H9 (cell line): Measurements from ENCODE around the gene PTPRC. TPM values are rescaled to one million over a fixed set of nuclear protein-coding genes. Genes with fewer than 3 reads are reported as not detected.

Experiments
- DNase-seq: peaks from one replicate; pipeline ENCODE4 v3.0.0-alpha.2; 2017
- H2AFZ ChIP-seq: one replicate; pipeline ENCODE4 v1.6.1; 2013; ENCODE audit warnings: mild to moderate bottlenecking, low read length, control low read depth, moderate library complexity
- H2AK5ac ChIP-seq: 2 replicates; pipeline ENCODE4 v1.6.1; 2013; ENCODE audit warnings: low read length, control low read depth, mixed read lengths; ENCODE audit not compliant: insufficient read length
- H2BK120ac ChIP-seq: one replicate; pipeline ENCODE4 v1.6.1; 2013; ENCODE audit warnings: low read depth, mild to moderate bottlenecking, low read length, control low read depth, inconsistent platforms; ENCODE audit not compliant: poor library complexity, severe bottlenecking
- H2BK12ac ChIP-seq: 2 replicates; pipeline ENCODE4 v1.6.1; 2013; ENCODE audit warnings: low read length, control low read depth, mixed read lengths, low read depth; ENCODE audit not compliant: insufficient read length
- H2BK15ac ChIP-seq: 2 replicates; pipeline ENCODE4 v1.6.1; 2013; ENCODE audit warnings: low read depth, low read length, control low read depth
- H2BK20ac ChIP-seq: one replicate; pipeline ENCODE4 v1.6.1; 2013; ENCODE audit warnings: low read depth, mild to moderate bottlenecking, low read length, control low read depth, inconsistent platforms; ENCODE audit not compliant: poor library complexity, severe bottlenecking
- H2BK5ac ChIP-seq: 2 replicates; pipeline ENCODE4 v1.6.1; 2013; ENCODE audit warnings: low read length, control low read depth, mixed read lengths; ENCODE audit not compliant: insufficient read length
- H3K14ac ChIP-seq: 2 replicates; pipeline ENCODE4 v1.6.1; 2013; ENCODE audit warnings: low read length, control low read depth; ENCODE audit not compliant: insufficient read depth
- H3K18ac ChIP-seq: 2 replicates; pipeline ENCODE4 v1.6.1; 2013; ENCODE audit warnings: low read depth, mild to moderate bottlenecking, mixed read lengths, low read length, control low read depth; ENCODE audit not compliant: insufficient read length
- H3K23ac ChIP-seq: 2 replicates; pipeline ENCODE4 v1.6.1; 2013; ENCODE audit warnings: low read length, control low read depth, mixed read lengths, low read depth; ENCODE audit not compliant: insufficient read length
- H3K23me2 ChIP-seq: 2 replicates; pipeline ENCODE4 v1.6.1; 2013; ENCODE audit warnings: low read depth, mild to moderate bottlenecking, mixed read lengths, low read length, control low read depth; ENCODE audit not compliant: insufficient read length, poor library complexity, severe bottlenecking
- H3K27ac ChIP-seq: 2 replicates; pipeline ENCODE4 v1.5.1; 2013; ENCODE audit warnings: low read length, control low read depth, mixed read lengths, low read depth; ENCODE audit not compliant: insufficient read length
- H3K27me3 ChIP-seq: 2 replicates; pipeline ENCODE4 v1.6.1; 2013; ENCODE audit warnings: low read length, control low read depth, inconsistent platforms; ENCODE audit not compliant: insufficient read depth
- H3K4ac ChIP-seq: 2 replicates; pipeline ENCODE4 v1.6.1; 2013; ENCODE audit warnings: low read depth, mild to moderate bottlenecking, control low read depth, inconsistent platforms, low read length, moderate library complexity
- H3K4me1 ChIP-seq: 2 replicates; pipeline ENCODE4 v1.6.1; 2013; ENCODE audit warnings: low read length, control low read depth, inconsistent platforms; ENCODE audit not compliant: insufficient read depth
- H3K4me2 ChIP-seq: 2 replicates; pipeline ENCODE4 v1.6.1; 2013; ENCODE audit warnings: low read length, control low read depth, mixed read lengths; ENCODE audit not compliant: insufficient read length, insufficient read depth
- H3K56ac ChIP-seq: 2 replicates; pipeline ENCODE4 v1.6.1; 2013; ENCODE audit warnings: low read depth, mild to moderate bottlenecking, mixed read lengths, low read length, control low read depth; ENCODE audit not compliant: insufficient read length
- H3K79me1 ChIP-seq: 2 replicates; pipeline ENCODE4 v1.6.1; 2013; ENCODE audit warnings: low read depth, mild to moderate bottlenecking, moderate library complexity, low read length, control low read depth, inconsistent platforms; ENCODE audit not compliant: insufficient read depth, poor library complexity, severe bottlenecking
- H3K79me2 ChIP-seq: 2 replicates; pipeline ENCODE4 v1.6.1; 2013; ENCODE audit warnings: low read length, control low read depth, inconsistent platforms; ENCODE audit not compliant: insufficient read depth
- H3K9ac ChIP-seq: 2 replicates; pipeline ENCODE4 v1.6.1; 2013; ENCODE audit warnings: low read length, control low read depth, mixed read lengths; ENCODE audit not compliant: insufficient read length; ENCODE audit errors: extremely low read depth
- H3K9me3 ChIP-seq: one replicate; pipeline ENCODE4 v1.6.1; 2013; ENCODE audit warnings: low read depth, low read length, inconsistent platforms; ENCODE audit not compliant: control insufficient read depth
- H3T11ph ChIP-seq: one replicate; pipeline ENCODE4 v1.6.1; 2013; ENCODE audit warnings: mild to moderate bottlenecking, low read length, control low read depth, inconsistent platforms
- H4K20me1 ChIP-seq: one replicate; pipeline ENCODE4 v1.6.1; 2013; ENCODE audit not compliant: control insufficient read depth, insufficient read length, insufficient read depth
- H4K5ac ChIP-seq: 2 replicates; pipeline ENCODE4 v1.6.1; 2013; ENCODE audit warnings: low read depth, mild to moderate bottlenecking, mixed read lengths, low read length, control low read depth; ENCODE audit not compliant: insufficient read length
- H4K8ac ChIP-seq: replicated peaks from 2 replicates; pipeline ENCODE4 v1.6.1; 2013; ENCODE audit warnings: low read length, control low read depth, mixed read lengths, low read depth; ENCODE audit not compliant: insufficient read length
- H4K91ac ChIP-seq: 2 replicates; pipeline ENCODE4 v1.6.1; 2013; ENCODE audit warnings: low read depth, mild to moderate bottlenecking, moderate library complexity, mixed read lengths, low read length, control low read depth; ENCODE audit not compliant: insufficient read length
- H3K27ac Mint-ChIP-seq, 3 experiments: 2 replicates in 2 of 3; 3 replicates in 1 of 3; pipeline ENCODE4 v1.8.0; 2020 to 2021; ENCODE audit warnings: mixed read lengths in 3 of 3, mild to moderate bottlenecking in 1 of 3, moderate library complexity in 1 of 3
- H3K27me3 Mint-ChIP-seq: 2 replicates; pipeline ENCODE4 v1.8.0; 2021; ENCODE audit warnings: low read depth, mild to moderate bottlenecking, moderate library complexity, mixed read lengths
- H3K36me3 Mint-ChIP-seq, 3 experiments: 2 replicates in 2 of 3; 3 replicates in 1 of 3; pipeline ENCODE4 v1.8.0; 2020 to 2021; ENCODE audit warnings: low read depth in 3 of 3, mixed read lengths in 3 of 3; ENCODE audit not compliant: insufficient read depth in 1 of 3
- H3K4me1 Mint-ChIP-seq, 2 experiments: 2 replicates each; pipeline ENCODE4 v1.8.0; 2020; ENCODE audit warnings: mixed read lengths in 2 of 2
- H3K4me3 Mint-ChIP-seq, 2 experiments: 2 replicates in 1 of 2; 3 replicates in 1 of 2; pipeline ENCODE4 v1.8.0; 2020 to 2021; ENCODE audit warnings: mild to moderate bottlenecking in 2 of 2, mixed read lengths in 2 of 2, moderate library complexity in 1 of 2
- H3K9me3 Mint-ChIP-seq, 2 experiments: 2 replicates in 1 of 2; 3 replicates in 1 of 2; pipeline ENCODE4 v1.8.0; 2020; ENCODE audit warnings: mild to moderate bottlenecking in 2 of 2, mixed read lengths in 2 of 2, moderate library complexity in 1 of 2
- CTCF ChIP-seq: fragments of 200-600 bp; sonication (generic); conservative IDR thresholded peaks from 3 replicates; pipeline ENCODE4 v1.8.0; 2021; ENCODE audit warnings: antibody characterized with exemption, mild to moderate bottlenecking
- WGBS: extraction: QIAGEN DNeasy Blood & Tissue Kit; methylation state at CpG from one replicate; pipeline ENCODE4 v1.1.7; 2013; ENCODE audit warnings: missing lambda C conversion rate, low lambda C conversion rate, mixed read lengths; ENCODE audit not compliant: insufficient read length; ENCODE audit errors: extremely low coverage; 5-methylcytosine and 5-hydroxymethylcytosine counted together
- total RNA-seq: library from RNA; stranded (reverse); gene quantifications from 2 replicates; pipeline ENCODE4 v1.2.1, GENCODE V29; 2021

PTPRC gene
- total RNA-seq, 1 experiment from 2014 or later, result not detected

DNA sequence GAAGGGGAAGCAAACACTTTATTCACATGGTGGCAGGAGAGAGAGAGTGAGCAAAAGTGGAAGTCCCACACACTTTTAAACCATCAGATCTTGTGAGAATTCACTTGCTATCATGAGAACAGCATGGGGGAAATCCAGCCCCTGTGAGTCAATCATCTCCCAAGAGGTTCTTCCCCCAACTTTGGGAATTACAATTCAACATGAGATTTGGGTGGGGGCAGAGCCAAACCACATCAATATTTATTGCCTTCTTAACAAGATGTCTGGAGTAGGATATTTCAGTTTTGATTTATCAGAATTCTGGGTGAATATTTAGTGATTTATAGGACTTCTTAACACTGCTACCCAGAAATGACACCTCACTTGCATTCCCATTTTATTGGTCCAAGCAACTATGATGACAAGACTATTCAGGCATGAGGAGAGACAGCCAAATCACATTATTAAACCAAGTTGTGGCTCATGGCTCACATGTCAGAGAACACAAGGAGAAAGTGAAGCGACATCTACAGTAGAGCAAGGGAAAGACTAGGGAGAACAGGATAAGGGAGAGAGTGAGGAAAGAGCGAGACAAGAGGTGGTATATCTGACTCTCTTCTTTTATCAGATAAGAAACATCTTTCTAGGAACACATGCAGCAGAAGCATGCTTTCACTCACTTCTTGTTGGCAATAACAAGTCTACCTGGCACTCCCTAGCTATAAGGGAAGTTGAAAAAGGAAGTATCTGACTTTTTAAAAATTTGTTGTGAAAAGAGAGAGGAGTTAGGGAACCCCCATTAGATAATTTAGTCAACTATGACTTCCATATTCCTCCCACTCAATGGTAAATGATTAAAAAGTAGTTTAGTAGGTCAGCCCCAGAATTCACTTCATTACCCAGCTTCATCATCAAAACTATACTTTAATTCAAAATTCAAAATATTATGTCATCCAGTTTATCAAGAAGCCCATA, 36.6 kb upstream of the PTPRC start:
- Histone ChIP-seq H3K4me1 (peaks cover 4% of the 10 kb centered on the region), H3K27ac (no peak overlapping the region), H3K18ac (no peak overlapping the region), H3K23me2 (no peaks in the 10 kb centered on the region), H3T11ph (no peak overlapping the region), H2AFZ (no peak overlapping the region), H2BK15ac (no peak overlapping the region), H3K23ac (no peak overlapping the region), H3K9me3 (peaks cover 6% of the 10 kb centered on the region), H2BK5ac (no peak overlapping the region), H2BK12ac (no peak overlapping the region), H3K27me3 (no peaks in the 10 kb centered on the region), H3K9ac (no peak overlapping the region), H3K79me1 (no peaks in the 10 kb centered on the region), H3K56ac (no peak overlapping the region), H2AK5ac (no peak overlapping the region), H3K79me2 (no peaks in the 10 kb centered on the region), H3K14ac (no peak overlapping the region), H3K4ac (no peak overlapping the region), H2BK20ac (no peak overlapping the region), H4K8ac (no peak overlapping the region), H2BK120ac (no peak overlapping the region), H3K4me2 (no peak overlapping the region), H4K91ac (no peak overlapping the region), H4K20me1 (no peaks in the 10 kb centered on the region), H4K5ac (no peak overlapping the region)
- no peaks in the 10 kb centered on the region for H3K27me3 Mint-ChIP-seq
- no CpG with 5 or more reads among the region's 2 CpGs for WGBS
- no peak for TF ChIP-seq CTCF
- peaks cover 9 to 18% (median 10%) of the 10 kb centered on the region in 3 experiments for H3K36me3 Mint-ChIP-seq
- H3K27ac Mint-ChIP-seq, result peak overlapping the region in 1 of 3 experiments; percentile 20; a peak in 1 of 7 replicates
- no peak overlapping the region for H3K4me3 Mint-ChIP-seq
- H3K4me1 Mint-ChIP-seq, result peaks cover 28 to 31% of the 10 kb centered on the region in 2 experiments
- peaks cover 9% of the 10 kb centered on the region in 2 experiments; a peak in 4 of 5 replicates for H3K9me3 Mint-ChIP-seq
- no peak for DNase-seq
